CD14-positive monocyte (primary cell): Measurements from ENCODE around the gene MORN1. TPM values are rescaled to one million over a fixed set of nuclear protein-coding genes. Genes with fewer than 3 reads are reported as not detected.

Experiments used
- DNase-seq, 3 donors: peaks; one replicate each; pipeline ENCODE4 v3.0.0-alpha.2; 2011 to 2022
- H2AFZ ChIP-seq: 2 replicates; pipeline ENCODE4 v1.6.0; 2012; ENCODE audit warnings: mild to moderate bottlenecking, low read depth, low read length, inconsistent platforms; ENCODE audit not compliant: insufficient read depth, poor library complexity, severe bottlenecking
- H3K27ac ChIP-seq, 2 donors: 1 replicate in 1 of 2; 2 replicates in 1 of 2; pipeline ENCODE4 v1.5.1; 2012 to 2013; ENCODE audit warnings: low read length in 2 of 2, control low read depth in 1 of 2, inconsistent platforms in 1 of 2, low read depth in 1 of 2, mild to moderate bottlenecking in 1 of 2
- H3K27me3 ChIP-seq, 2 donors: one replicate each; pipeline versions ENCODE4 v1.6.0 to v1.6.1; 2011 to 2013; ENCODE audit warnings: low read length in 2 of 2; ENCODE audit not compliant: control insufficient read depth in 2 of 2, insufficient read depth in 2 of 2
- H3K36me3 ChIP-seq, 2 donors: replicated peaks in 1 of 2; 1 replicate in 1 of 2; 2 replicates in 1 of 2; pipeline versions ENCODE4 v1.5.1 to v1.6.1; 2012 to 2013; ENCODE audit warnings: low read length in 2 of 2, control low read depth in 1 of 2, inconsistent platforms in 1 of 2, mild to moderate bottlenecking in 1 of 2; ENCODE audit not compliant: insufficient read depth in 2 of 2, control insufficient read depth in 1 of 2
- H3K4me1 ChIP-seq, 2 donors: 1 replicate in 1 of 2; 2 replicates in 1 of 2; pipeline versions ENCODE4 v1.5.1 to v1.6.1; 2012 to 2013; ENCODE audit warnings: low read length in 2 of 2, control low read depth in 1 of 2, inconsistent platforms in 1 of 2, mild to moderate bottlenecking in 1 of 2, moderate library complexity in 1 of 2; ENCODE audit not compliant: insufficient read depth in 2 of 2, control insufficient read depth in 1 of 2
- H3K4me2 ChIP-seq: replicated peaks from 2 replicates; pipeline ENCODE3; 2012; ENCODE audit warnings: low read length, moderate library complexity, mild to moderate bottlenecking; ENCODE audit not compliant: poor library complexity, severe bottlenecking; ENCODE audit errors: extremely low read depth
- H3K4me3 ChIP-seq, 3 experiments: fragments of 200-600 bp in 1 of 3; sonication (generic) in 1 of 3; replicated peaks in 1 of 3; 1 replicate in 2 of 3; 2 replicates in 1 of 3; pipeline ENCODE4 v1.5.1; 2011 to 2013; ENCODE audit warnings: low read length in 3 of 3, mild to moderate bottlenecking in 3 of 3, control low read depth in 2 of 3, low read depth in 2 of 3, inconsistent platforms in 1 of 3, moderate library complexity in 1 of 3
- H3K79me2 ChIP-seq: 2 replicates; pipeline ENCODE4 v1.6.0; 2012; ENCODE audit warnings: mild to moderate bottlenecking, control low read depth, inconsistent platforms, low read length, moderate library complexity; ENCODE audit not compliant: insufficient read depth
- H3K9ac ChIP-seq: 2 replicates; pipeline ENCODE4 v1.6.0; 2017; ENCODE audit warnings: low read length, mild to moderate bottlenecking; ENCODE audit not compliant: insufficient read depth, poor library complexity, severe bottlenecking
- H3K9me3 ChIP-seq, 2 donors: replicated peaks in 1 of 2; 1 replicate in 1 of 2; 2 replicates in 1 of 2; pipeline versions ENCODE4 v1.5.1 to v1.6.1; 2012 to 2013; ENCODE audit warnings: low read length in 2 of 2, control low read depth in 1 of 2; ENCODE audit not compliant: control insufficient read depth in 1 of 2, insufficient read depth in 1 of 2
- H4K20me1 ChIP-seq: 2 replicates; pipeline ENCODE4 v1.6.0; 2012; ENCODE audit warnings: mild to moderate bottlenecking, low read length, control low read depth, moderate library complexity; ENCODE audit not compliant: insufficient read depth
- H3K27ac Mint-ChIP-seq, 7 donors: one replicate each; pipeline ENCODE4 v1.8.0; 2020; ENCODE audit warnings: mild to moderate bottlenecking in 7 of 7, mixed read lengths in 7 of 7, moderate library complexity in 6 of 7, inconsistent platforms in 2 of 7
- H3K27me3 Mint-ChIP-seq, 3 donors: one replicate each; pipeline ENCODE4 v1.8.0; 2021 to 2022; ENCODE audit warnings: low read depth in 3 of 3, mild to moderate bottlenecking in 3 of 3, mixed read lengths in 3 of 3, moderate library complexity in 3 of 3, inconsistent platforms in 1 of 3
- H3K36me3 Mint-ChIP-seq, 2 donors: one replicate each; pipeline ENCODE4 v1.8.0; 2020; ENCODE audit warnings: mixed read lengths in 2 of 2, inconsistent platforms in 1 of 2, mild to moderate bottlenecking in 1 of 2
- H3K4me1 Mint-ChIP-seq: one replicate; pipeline ENCODE4 v1.8.0; 2020; ENCODE audit warnings: mild to moderate bottlenecking, mixed read lengths
- H3K4me3 Mint-ChIP-seq, 2 donors: one replicate each; pipeline ENCODE4 v1.8.0; 2020; ENCODE audit warnings: mild to moderate bottlenecking in 2 of 2, mixed read lengths in 2 of 2, moderate library complexity in 1 of 2
- H3K9me3 Mint-ChIP-seq, 7 donors: one replicate each; pipeline ENCODE4 v1.8.0; 2020 to 2022; ENCODE audit warnings: mixed read lengths in 7 of 7, mild to moderate bottlenecking in 6 of 7, moderate library complexity in 6 of 7, inconsistent platforms in 2 of 7
- WGBS: methylation state at CpG from one replicate; pipeline ENCODE4 v1.1.5; 2013; ENCODE audit warnings: missing lambda C conversion rate; ENCODE audit not compliant: insufficient coverage; 5-methylcytosine and 5-hydroxymethylcytosine counted together
- intact Hi-C, 2 donors: fragments of 100-400 bp; cut with micrococcal nuclease; formaldehyde crosslinking; loops; one replicate each; pipeline versions ENCODE4 v1.15.0 to v1.15.1; 2023
- polyA plus RNA-seq, 3 donors: library from polyadenylated mRNA; depleted of rRNA in 1 of 3; unstranded in 2 of 3; stranded (reverse) in 1 of 3; fragments of 300-500 nt in 2 of 3; fragments of >200 nt in 1 of 3; fragmentation: Illumina TruSeq in 2 of 3; gene quantifications; 1 replicate in 2 of 3; 2 replicates in 1 of 3; pipeline ENCODE4 v1.2.3, GENCODE V29; 2012 to 2021
- TF ChIP-seq, protein P1 (sequence below): fragments of 200-600 bp; IDR thresholded peaks from one replicate; pipeline ENCODE4 v1.8.0; 2022; ENCODE audit warnings: antibody characterized with exemption, mild to moderate bottlenecking

Gene MORN1
- polyA plus RNA-seq, 3 donors = 1.5 to 3.0 (median 1.7) TPM

GRCh38 chr1:2395245-2395644, 3.9 kb upstream of the MORN1 start:
- Histone ChIP-seq H2AFZ (no peak overlapping the region), H3K36me3 (peaks cover 57 to 74% of the 10 kb centered on the region in 2 donors), H3K27ac (no peak overlapping the region), H3K9me3 (no peaks in the 10 kb centered on the region), H3K79me2 (peaks cover 48% of the 10 kb centered on the region), H3K9ac (no peak overlapping the region), H4K20me1 (peaks cover 75% of the 10 kb centered on the region), H3K4me3 (no peak overlapping the region), H3K4me1 (peaks cover 14 to 25% of the 10 kb centered on the region in 2 donors), H3K27me3 (no peaks in the 10 kb centered on the region), H3K4me2 (no peak overlapping the region)
- TF ChIP-seq, protein P1, sequence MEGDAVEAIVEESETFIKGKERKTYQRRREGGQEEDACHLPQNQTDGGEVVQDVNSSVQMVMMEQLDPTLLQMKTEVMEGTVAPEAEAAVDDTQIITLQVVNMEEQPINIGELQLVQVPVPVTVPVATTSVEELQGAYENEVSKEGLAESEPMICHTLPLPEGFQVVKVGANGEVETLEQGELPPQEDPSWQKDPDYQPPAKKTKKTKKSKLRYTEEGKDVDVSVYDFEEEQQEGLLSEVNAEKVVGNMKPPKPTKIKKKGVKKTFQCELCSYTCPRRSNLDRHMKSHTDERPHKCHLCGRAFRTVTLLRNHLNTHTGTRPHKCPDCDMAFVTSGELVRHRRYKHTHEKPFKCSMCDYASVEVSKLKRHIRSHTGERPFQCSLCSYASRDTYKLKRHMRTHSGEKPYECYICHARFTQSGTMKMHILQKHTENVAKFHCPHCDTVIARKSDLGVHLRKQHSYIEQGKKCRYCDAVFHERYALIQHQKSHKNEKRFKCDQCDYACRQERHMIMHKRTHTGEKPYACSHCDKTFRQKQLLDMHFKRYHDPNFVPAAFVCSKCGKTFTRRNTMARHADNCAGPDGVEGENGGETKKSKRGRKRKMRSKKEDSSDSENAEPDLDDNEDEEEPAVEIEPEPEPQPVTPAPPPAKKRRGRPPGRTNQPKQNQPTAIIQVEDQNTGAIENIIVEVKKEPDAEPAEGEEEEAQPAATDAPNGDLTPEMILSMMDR = no peak
- Mint-ChIP-seq H3K9me3 (no peaks in the 10 kb centered on the region), H3K27me3 (peaks cover 0 to 2% (median 0%) of the 10 kb centered on the region in 3 donors), H3K27ac (peak overlapping the region in 5 of 7 donors; percentile 26 to 63 (median 57)), H3K4me1 (peaks cover 27% of the 10 kb centered on the region), H3K36me3 (peaks cover 65 to 76% of the 10 kb centered on the region in 2 donors), H3K4me3 (no peak overlapping the region)
- 91% methylated on average over 6 of the region's 10 CpGs for WGBS
- DNase-seq = no peak
- intact Hi-C loops = no loop called here

GRCh38 chr1:2394761-2395160, 3.4 kb upstream of the MORN1 start:
- no peaks in the 10 kb centered on the region for H3K27me3 ChIP-seq
- H4K20me1 ChIP-seq = peaks cover 70% of the 10 kb centered on the region
- DNase-seq = no peak
- H2AFZ ChIP-seq = no peak overlapping the region
- peaks cover 52 to 69% of the 10 kb centered on the region in 2 donors for H3K36me3 ChIP-seq
- peaks cover 0 to 2% (median 0%) of the 10 kb centered on the region in 3 donors for H3K27me3 Mint-ChIP-seq
- no peak overlapping the region for H3K4me2 ChIP-seq
- 99% methylated on average over 9 of the region's 11 CpGs for WGBS
- peaks cover 30% of the 10 kb centered on the region for H3K4me1 Mint-ChIP-seq
- intact Hi-C loops = loop anchor here (5.0 kb wide), 4 partner anchors 128 to 193 kb away; partner anchors contain the start of genes PANK4 (in 1 of the 2) and PRXL2B (in 1 of the 2)
- H3K4me3 ChIP-seq = no peak overlapping the region
- H3K4me3 Mint-ChIP-seq = no peak overlapping the region
- H3K9ac ChIP-seq = no peak overlapping the region
- TF ChIP-seq, protein P1 = no peak
- H3K36me3 Mint-ChIP-seq = peaks cover 61 to 71% of the 10 kb centered on the region in 2 donors
- peaks cover 14 to 26% of the 10 kb centered on the region in 2 donors for H3K4me1 ChIP-seq
- H3K79me2 ChIP-seq = peaks cover 48% of the 10 kb centered on the region
- H3K27ac Mint-ChIP-seq = peak overlapping the region in 4 of 7 donors; percentile 26 to 57 (median 36)
- peak overlapping the region in 1 of 2 donors; percentile 79 for H3K27ac ChIP-seq
- H3K9me3 Mint-ChIP-seq = no peaks in the 10 kb centered on the region
- H3K9me3 ChIP-seq = no peaks in the 10 kb centered on the region
